DOHH2 (cell line): ENCODE results near the gene HIBADH.

ENCODE experiments used
- EZH2phosphoT487 ChIP-seq: fragments of 200-600 bp; sonication (generic); IDR thresholded peaks from 2 replicates; pipeline ENCODE4 v1.6.1; 2017; ENCODE audit warnings: borderline replicate concordance, mild to moderate bottlenecking, antibody characterized with exemption, low read length, moderate library complexity, mixed read lengths
- TF ChIP-seq, protein P1 (sequence below): fragments of 200-600 bp; sonication (generic); IDR thresholded peaks from one replicate; pipeline ENCODE4 v1.5.1; 2014; ENCODE audit warnings: antibody characterized with exemption, mild to moderate bottlenecking, low read depth, low read length; ENCODE audit not compliant: poor library complexity, severe bottlenecking

- TF ChIP-seq, protein P1, sequence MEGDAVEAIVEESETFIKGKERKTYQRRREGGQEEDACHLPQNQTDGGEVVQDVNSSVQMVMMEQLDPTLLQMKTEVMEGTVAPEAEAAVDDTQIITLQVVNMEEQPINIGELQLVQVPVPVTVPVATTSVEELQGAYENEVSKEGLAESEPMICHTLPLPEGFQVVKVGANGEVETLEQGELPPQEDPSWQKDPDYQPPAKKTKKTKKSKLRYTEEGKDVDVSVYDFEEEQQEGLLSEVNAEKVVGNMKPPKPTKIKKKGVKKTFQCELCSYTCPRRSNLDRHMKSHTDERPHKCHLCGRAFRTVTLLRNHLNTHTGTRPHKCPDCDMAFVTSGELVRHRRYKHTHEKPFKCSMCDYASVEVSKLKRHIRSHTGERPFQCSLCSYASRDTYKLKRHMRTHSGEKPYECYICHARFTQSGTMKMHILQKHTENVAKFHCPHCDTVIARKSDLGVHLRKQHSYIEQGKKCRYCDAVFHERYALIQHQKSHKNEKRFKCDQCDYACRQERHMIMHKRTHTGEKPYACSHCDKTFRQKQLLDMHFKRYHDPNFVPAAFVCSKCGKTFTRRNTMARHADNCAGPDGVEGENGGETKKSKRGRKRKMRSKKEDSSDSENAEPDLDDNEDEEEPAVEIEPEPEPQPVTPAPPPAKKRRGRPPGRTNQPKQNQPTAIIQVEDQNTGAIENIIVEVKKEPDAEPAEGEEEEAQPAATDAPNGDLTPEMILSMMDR = no peak
- no peak for TF ChIP-seq EZH2phosphoT487
Observed at GRCh38 chr7:27590416-27590815, 72.3 kb downstream of the HIBADH start.
